Esophagus squamous epithelium (tissue), 5 donors: ENCODE measurements around the gene ZNF567. TPM values are rescaled to one million over a fixed set of nuclear protein-coding genes. Genes with fewer than 3 reads are reported as not detected.

Experiments
- DNase-seq: peaks from one replicate; lab custom pipeline; 2025; lab: John Stamatoyannopoulos, UW
- H3K27ac ChIP-seq, 4 donors: fragments of 200-600 bp; sonication (generic); one replicate each; pipeline ENCODE4 v1.5.1; 2016 to 2019; ENCODE audit warnings: mild to moderate bottlenecking in 1 of 4
- H3K27me3 ChIP-seq, 4 donors: fragments of 200-600 bp; sonication (generic); 1 replicate in 3 of 4; 2 replicates in 1 of 4; pipeline versions ENCODE4 v1.5.1 to v1.6.0; 2017 to 2021; ENCODE audit warnings: antibody characterized with exemption in 1 of 4
- H3K36me3 ChIP-seq, 3 donors: fragments of 200-600 bp; sonication (generic); one replicate each; pipeline ENCODE4 v1.5.1; 2016 to 2019
- H3K4me1 ChIP-seq, 3 donors: fragments of 200-600 bp; sonication (generic); one replicate each; pipeline ENCODE4 v1.5.1; 2017 to 2019
- H3K4me3 ChIP-seq, 4 donors: fragments of 200-600 bp; sonication (generic); 1 replicate in 3 of 4; 2 replicates in 1 of 4; pipeline ENCODE4 v1.5.1; 2016 to 2019; ENCODE audit warnings: mild to moderate bottlenecking in 2 of 4, moderate library complexity in 1 of 4
- H3K9me3 ChIP-seq, 3 donors: fragments of 200-600 bp; sonication (generic); one replicate each; pipeline ENCODE4 v1.5.1; 2016 to 2019
- POLR2A ChIP-seq, 4 donors: fragments of 450-650 bp; IDR thresholded peaks; one replicate each; pipeline ENCODE4 v1.6.1; 2017; ENCODE audit warnings: antibody characterized with exemption in 4 of 4, mild to moderate bottlenecking in 4 of 4, moderate library complexity in 3 of 4
- WGBS, 2 donors: methylation state at CpG; one replicate each; pipeline ENCODE4 v1.1.5; 2018; 5-methylcytosine and 5-hydroxymethylcytosine counted together
- intact Hi-C: fragments of 100-400 bp; cut with DNase I; formaldehyde crosslinking; loops from one replicate; pipeline ENCODE4 v1.15.0; 2022
- total RNA-seq, 4 donors: library from RNA; depleted of rRNA; stranded (reverse); fragments of >200 nt; gene quantifications; one replicate each; pipeline ENCODE4 v1.1.0, GENCODE V29; 2016
- TF ChIP-seq, protein P1 (sequence below), 6 experiments: fragments of 450-650 bp in 4 of 6; fragments of 200-600 bp in 2 of 6; sonication (generic) in 2 of 6; IDR thresholded peaks; one replicate each; pipeline ENCODE4 v1.5.1; 2016 to 2019; ENCODE audit warnings: antibody characterized with exemption in 6 of 6, mild to moderate bottlenecking in 4 of 6, moderate library complexity in 4 of 6
- donor health status: DM: yes; HTN: yes; CAD: no.

The ZNF567 gene
- total RNA-seq, 4 donors from 2014 or later, result 2.2 to 6.7 (median 3.1) TPM

DNA sequence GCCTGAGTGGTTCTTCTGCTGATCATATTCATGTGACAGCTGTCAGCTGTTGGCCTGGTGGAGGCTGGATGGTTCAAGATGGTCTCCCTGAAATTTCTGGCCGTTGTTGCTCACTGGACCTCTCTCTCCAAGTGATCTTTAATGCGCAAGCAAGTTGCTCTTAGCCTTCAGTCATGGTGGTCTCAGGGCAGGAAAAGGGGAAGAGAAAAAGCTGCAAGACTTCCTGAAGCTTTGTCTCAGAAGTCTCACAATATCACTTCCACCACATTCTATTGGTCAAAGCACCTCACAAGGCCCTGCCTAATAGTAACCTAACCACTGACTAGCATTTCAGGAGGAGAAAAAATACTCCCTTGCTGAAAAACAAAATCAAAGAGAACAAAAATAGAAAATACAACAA is 1.6 kb upstream of the ZNF567 start:
- peaks cover 6 to 26% (median 10%) of the 10 kb centered on the region in 3 donors for H3K4me1 ChIP-seq
- TF ChIP-seq, protein P1, sequence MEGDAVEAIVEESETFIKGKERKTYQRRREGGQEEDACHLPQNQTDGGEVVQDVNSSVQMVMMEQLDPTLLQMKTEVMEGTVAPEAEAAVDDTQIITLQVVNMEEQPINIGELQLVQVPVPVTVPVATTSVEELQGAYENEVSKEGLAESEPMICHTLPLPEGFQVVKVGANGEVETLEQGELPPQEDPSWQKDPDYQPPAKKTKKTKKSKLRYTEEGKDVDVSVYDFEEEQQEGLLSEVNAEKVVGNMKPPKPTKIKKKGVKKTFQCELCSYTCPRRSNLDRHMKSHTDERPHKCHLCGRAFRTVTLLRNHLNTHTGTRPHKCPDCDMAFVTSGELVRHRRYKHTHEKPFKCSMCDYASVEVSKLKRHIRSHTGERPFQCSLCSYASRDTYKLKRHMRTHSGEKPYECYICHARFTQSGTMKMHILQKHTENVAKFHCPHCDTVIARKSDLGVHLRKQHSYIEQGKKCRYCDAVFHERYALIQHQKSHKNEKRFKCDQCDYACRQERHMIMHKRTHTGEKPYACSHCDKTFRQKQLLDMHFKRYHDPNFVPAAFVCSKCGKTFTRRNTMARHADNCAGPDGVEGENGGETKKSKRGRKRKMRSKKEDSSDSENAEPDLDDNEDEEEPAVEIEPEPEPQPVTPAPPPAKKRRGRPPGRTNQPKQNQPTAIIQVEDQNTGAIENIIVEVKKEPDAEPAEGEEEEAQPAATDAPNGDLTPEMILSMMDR (IDR thresholded peaks at IDR 0.05), result no peak
- no peak for TF ChIP-seq POLR2A (IDR thresholded peaks at IDR 0.05)
- H3K9me3 ChIP-seq, result peaks cover 0 to 37% (median 2%) of the 10 kb centered on the region in 3 donors
- DNase-seq, result no peak
- peaks cover 0 to 60% (median 0%) of the 10 kb centered on the region in 3 donors for H3K36me3 ChIP-seq
- WGBS, 2 donors, result 89 to 94% methylated on average over 2 of the region's 2 CpGs
- H3K27me3 ChIP-seq, result no peaks in the 10 kb centered on the region
- H3K27ac ChIP-seq, result no peak overlapping the region
- no peak overlapping the region for H3K4me3 ChIP-seq
- intact Hi-C loops, result no loop called here

DNA sequence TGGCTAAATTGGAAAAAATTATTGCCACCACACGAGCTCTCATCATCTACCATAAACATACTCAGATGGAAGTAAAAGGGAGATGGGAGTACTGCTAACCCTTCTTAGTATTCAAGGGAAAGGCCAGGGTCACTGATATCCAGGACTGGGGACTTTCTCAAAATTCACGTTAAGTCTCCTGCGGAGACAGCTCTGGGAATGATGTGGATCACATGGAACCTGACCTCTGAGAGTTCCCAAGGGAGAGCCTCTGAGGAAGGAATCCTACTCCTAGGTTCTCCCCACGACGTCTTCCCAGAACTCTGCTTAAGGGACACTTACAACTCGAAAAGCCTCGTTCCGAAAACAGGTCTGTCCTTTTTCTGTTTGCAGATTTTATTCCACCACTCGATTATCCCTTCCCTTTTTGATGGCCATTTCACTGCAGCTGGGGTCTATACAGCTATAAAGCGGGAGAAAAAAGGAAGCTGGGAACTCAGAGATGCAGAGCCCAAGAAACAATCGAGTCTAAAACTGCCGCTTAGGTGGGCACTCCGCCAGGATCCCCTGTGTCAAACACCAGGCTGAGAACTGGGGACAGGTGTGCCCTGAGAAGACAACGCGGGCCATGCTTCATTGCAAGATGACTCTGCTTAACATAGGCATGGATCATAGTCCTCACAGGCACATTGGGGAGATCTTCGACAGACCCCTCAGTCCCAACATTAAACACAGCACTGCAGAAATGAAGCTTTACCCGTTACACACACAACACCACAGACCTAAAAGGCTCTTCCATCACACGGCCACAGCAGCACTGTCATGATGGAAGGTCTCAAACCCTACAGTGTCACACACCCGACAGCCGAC is 823 bp upstream of the ZNF567 start:
- no peaks in the 10 kb centered on the region for H3K27me3 ChIP-seq
- peaks cover 0 to 60% (median 0%) of the 10 kb centered on the region in 3 donors for H3K36me3 ChIP-seq
- peaks cover 0 to 38% (median 5%) of the 10 kb centered on the region in 3 donors for H3K9me3 ChIP-seq
- WGBS, 2 donors, result 9 to 12% methylated on average over 15 to 18 of the region's 20 CpGs
- TF ChIP-seq, protein P1 (IDR thresholded peaks at IDR 0.05), result no peak
- TF ChIP-seq POLR2A (IDR thresholded peaks at IDR 0.05), result no peak
- H3K27ac ChIP-seq, result peak overlapping the region; percentile 59 to 89 (median 85)
- DNase-seq, result no peak
- peaks cover 6 to 26% (median 10%) of the 10 kb centered on the region in 3 donors for H3K4me1 ChIP-seq
- peak overlapping the region; percentile 64 to 78 (median 72) for H3K4me3 ChIP-seq
- intact Hi-C loops, result no loop called here

DNA sequence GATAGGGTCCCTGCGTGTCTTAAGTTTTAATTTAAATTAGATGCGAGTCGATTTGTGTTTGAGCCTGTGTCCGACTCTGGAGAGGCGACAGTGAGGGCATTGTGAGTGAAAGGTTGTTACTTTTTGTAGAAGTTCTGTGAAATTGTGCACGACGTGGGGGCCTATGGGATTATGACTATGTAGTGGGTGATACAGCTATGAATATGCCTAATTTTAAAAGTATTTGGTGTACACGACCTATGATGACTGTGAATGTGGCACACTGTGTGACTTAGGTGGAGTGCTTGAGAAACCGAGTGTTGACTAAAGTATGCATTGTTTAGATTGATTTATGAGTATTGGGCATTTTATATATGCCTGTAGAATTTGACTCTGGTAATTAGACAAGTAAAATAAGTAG is 646 bp downstream of the ZNF567 start:
- H3K27me3 ChIP-seq, result no peaks in the 10 kb centered on the region
- peaks cover 0 to 43% (median 5%) of the 10 kb centered on the region in 3 donors for H3K9me3 ChIP-seq
- DNase-seq, result no peak
- WGBS, 2 donors, result 4 to 13% methylated on average over 9 of the region's 9 CpGs
- peak overlapping the region; percentile 64 to 78 (median 72) for H3K4me3 ChIP-seq
- peaks cover 5 to 61% (median 6%) of the 10 kb centered on the region in 3 donors for H3K36me3 ChIP-seq
- H3K4me1 ChIP-seq, result peaks cover 6 to 26% (median 10%) of the 10 kb centered on the region in 3 donors
- no peak for TF ChIP-seq POLR2A (IDR thresholded peaks at IDR 0.05)
- TF ChIP-seq, protein P1 (IDR thresholded peaks at IDR 0.05), result no peak
- H3K27ac ChIP-seq, result peak overlapping the region; percentile 83 to 89 (median 85)
- intact Hi-C loops, result no loop called here

DNA sequence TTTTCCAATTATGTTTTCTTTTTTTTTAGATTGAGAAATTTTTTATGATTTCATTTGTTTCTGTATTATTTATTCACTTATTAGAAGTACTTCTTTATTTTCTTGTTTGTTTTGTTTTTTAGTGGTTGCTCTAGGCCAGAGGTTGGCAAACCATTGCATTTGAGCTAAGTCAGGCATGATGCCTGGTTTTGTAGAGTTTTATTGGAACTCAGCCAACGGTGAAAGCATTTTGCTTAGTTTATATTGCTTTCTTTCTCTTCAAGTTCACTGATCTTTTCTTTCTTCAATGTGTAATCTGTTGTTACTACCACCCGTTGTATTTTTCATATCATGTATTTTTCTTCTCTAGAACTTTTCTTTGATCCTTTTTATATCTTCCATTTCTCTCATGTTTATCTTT is 19.7 kb downstream of the ZNF567 start:
- WGBS, 2 donors, result 91% methylated on average over 1 of the region's 2 CpGs

More for the DNA sequence above, 19.7 kb downstream of the ZNF567 start:
- TF ChIP-seq, protein P1 (IDR thresholded peaks at IDR 0.05), result no peak
- TF ChIP-seq POLR2A (IDR thresholded peaks at IDR 0.05), result no peak
- intact Hi-C loops, result no loop called here
- Histone ChIP-seq H3K27me3 (no peaks in the 10 kb centered on the region), H3K9me3 (peaks cover 13 to 97% (median 83%) of the 10 kb centered on the region in 3 donors), H3K4me1 (no peaks in the 10 kb centered on the region), H3K4me3 (no peak overlapping the region), H3K27ac (no peak overlapping the region), H3K36me3 (peaks cover 3 to 72% (median 3%) of the 10 kb centered on the region in 3 donors)
- no peak for DNase-seq
